ENCODE data around the gene GP1BA. TPM values are rescaled to one million over a fixed set of nuclear protein-coding genes. Genes with fewer than 3 reads are reported as not detected.

Gene GP1BA
- total and polyA plus RNA-seq, 2 of the 8 experiments (the other 6 are each of a cell fraction or from before 2014, with no cell fraction given) = not detected

DNA sequence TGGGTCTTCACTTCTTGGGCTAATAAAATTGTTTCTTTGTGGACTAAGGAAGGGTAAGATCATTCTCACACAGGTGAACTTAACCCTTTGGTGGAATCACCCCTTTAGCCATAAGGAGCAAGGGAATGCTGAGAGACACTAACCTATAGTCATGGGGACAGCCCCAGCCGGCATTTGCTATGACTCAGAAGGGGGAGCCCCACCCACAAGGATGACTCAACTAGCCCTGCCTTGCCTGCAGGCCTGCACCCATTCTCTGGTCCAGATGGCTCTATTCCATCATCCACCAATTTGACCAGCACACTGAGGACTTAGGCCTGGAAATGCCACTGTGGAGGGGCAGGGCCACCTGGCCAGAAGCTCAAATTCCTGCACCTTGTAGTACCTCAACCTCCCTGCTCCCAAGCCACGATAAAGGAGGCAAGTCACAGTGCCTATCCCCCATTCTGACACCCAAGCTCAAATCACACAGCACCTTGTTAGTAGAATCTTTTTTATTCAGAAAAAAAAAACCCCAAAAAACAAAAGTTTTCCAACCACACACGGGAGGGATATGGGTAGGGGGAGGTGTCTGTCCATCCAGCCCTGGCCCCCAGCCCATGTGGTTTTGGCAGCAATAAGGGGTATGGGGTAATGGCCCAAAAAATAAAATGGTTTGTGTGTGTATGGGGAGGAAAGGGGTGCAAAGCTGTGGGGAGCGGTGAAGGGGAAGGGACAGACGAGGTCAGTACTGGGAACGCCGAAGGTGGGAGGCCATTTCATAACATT is 13.3 kb downstream of the GP1BA start:
- H3K79me1 ChIP-seq (ENCODE audit: low read depth, low read length) = peaks cover 2% of the 10 kb centered on the region; the same call in 1 of the 2 replicates
- no peak overlapping the region for H3K4ac ChIP-seq (replicated peaks; ENCODE audit: insufficient read length, low read depth, low read length)
- H2BK12ac ChIP-seq (ENCODE audit: low read depth, low read length) = no peak overlapping the region
- H4K20me1 ChIP-seq (replicated peaks in 1 of 2; ENCODE audit: control insufficient read depth in 1 of 2, insufficient read depth in 2 of 2, low read length in 2 of 2) = peaks cover 16 to 23% of the 10 kb centered on the region in 2 experiments
- H4K5ac ChIP-seq (ENCODE audit: insufficient read length, low read depth, low read length) = no peak overlapping the region
- no peak overlapping the region for H4K91ac ChIP-seq (replicated peaks; ENCODE audit: insufficient read length, low read length)
- H2AFZ ChIP-seq (ENCODE audit: low read length) = no peak overlapping the region
- DNase-seq (ENCODE audit: low read depth in 1 of 2, low spot score in 2 of 2) (peak in 1 of 2 experiments; percentile 58), FAIRE-seq (no peak)
- H4K8ac ChIP-seq (ENCODE audit: extremely low read depth, insufficient read depth, low read length) = no peak overlapping the region
- H3K56ac ChIP-seq (replicated peaks; ENCODE audit: insufficient read length, low read depth, low read length) = no peak overlapping the region
- no peak overlapping the region; the same call in 1 of the 2 replicates for H2BK5ac ChIP-seq (ENCODE audit: low read depth, low read length)
- H3K9me3 ChIP-seq (ENCODE audit: insufficient read depth in 2 of 2, low read depth in 1 of 2, low read length in 1 of 2) = no peaks in the 10 kb centered on the region
- no peaks in the 10 kb centered on the region for H3K27me3 ChIP-seq (replicated peaks in 1 of 4; ENCODE audit: control insufficient read depth in 3 of 4, extremely low read depth in 1 of 4, insufficient read depth in 3 of 4, low read length in 3 of 4)
- H3K23ac ChIP-seq (ENCODE audit: insufficient read length) = no peak overlapping the region
- H2BK120ac ChIP-seq (replicated peaks; ENCODE audit: low read depth, low read length) = no peak overlapping the region
- H3K4me2 ChIP-seq (ENCODE audit: insufficient read depth in 1 of 2, low read depth in 2 of 2, low read length in 2 of 2) = peak overlapping the region; percentile 16 to 95; a peak in 2 of 4 replicates
- H3K23me2 ChIP-seq (ENCODE audit: low read depth, low read length) = peaks cover 21% of the 10 kb centered on the region
- H3K18ac ChIP-seq (ENCODE audit: extremely low read depth, low read length) = no peak overlapping the region
- no peak overlapping the region for H2BK15ac ChIP-seq (ENCODE audit: low read length)
- H3K14ac ChIP-seq (ENCODE audit: insufficient read length) = no peak overlapping the region
- peak overlapping the region; percentile 33; the same call in 1 of the 2 replicates for H3K27ac ChIP-seq (ENCODE audit: low read depth, low read length)
- peaks cover 8 to 42% (median 28%) of the 10 kb centered on the region in 4 experiments for H3K36me3 ChIP-seq (ENCODE audit: control insufficient read depth in 2 of 4, insufficient read depth in 4 of 4, low read length in 3 of 4)
- peaks cover 3 to 10% (median 5%) of the 10 kb centered on the region in 4 experiments; a peak in 6 of 7 replicates for H3K4me1 ChIP-seq (replicated peaks in 1 of 4; ENCODE audit: control insufficient read depth in 3 of 4, insufficient read depth in 4 of 4, low read length in 3 of 4)
- no peak overlapping the region for H2AK5ac ChIP-seq (ENCODE audit: low read depth, low read length)
- peaks cover 8 to 57% of the 10 kb centered on the region in 2 experiments for H3K79me2 ChIP-seq (ENCODE audit: control insufficient read depth in 1 of 2, insufficient read depth in 2 of 2, low read length in 2 of 2)
- CTCF ChIA-PET (ENCODE audit: partially characterized antibody) = interaction anchor here (1.5 kb wide), 1 partner anchor 36 kb away, joined by 5 read pairs; no protein-coding TSS in a partner anchor
- POLR2A ChIA-PET (ENCODE audit: partially characterized antibody) = interaction anchor here (0.7 to 32.4 kb wide), 17 partner anchors 2 to 241 kb away, joined by 3 to 987 read pairs (median 7); partner anchors contain the start of genes C17orf107, CAMTA2, ENO3 and GP1BA
- no peak overlapping the region for H2BK20ac ChIP-seq (ENCODE audit: low read length)
- 81% methylated on average over 7 of the region's 7 CpGs; no CpG with 5 or more reads in 1 of the 2 experiments for WGBS, 2 experiments (ENCODE audit: extremely low coverage in 1 of 2, insufficient coverage in 1 of 2, insufficient read length in 1 of 2, insufficient replicate concordance in 2 of 2, low coverage in 1 of 2, low lambda C conversion rate in 2 of 2, missing lambda C conversion rate in 1 of 2)
- H3K9ac ChIP-seq (replicated peaks in 1 of 4; ENCODE audit: extremely low read depth in 1 of 4, low read depth in 3 of 4, low read length in 3 of 4) = peak overlapping the region in 1 of 4 experiments; percentile 52; a peak in 3 of 7 replicates
- no peak overlapping the region for H3K4me3 ChIP-seq (ENCODE audit: extremely low read depth in 1 of 4, insufficient read depth in 2 of 4, low read depth in 3 of 4, low read length in 4 of 4)
- TF ChIP-seq MAFK (IDR thresholded peaks at IDR 0.05; ENCODE audit: low read depth, low read length) = peak; percentile 17; the same call in 1 of the 2 replicates
- TF ChIP-seq SUZ12 (IDR thresholded peaks at IDR 0.05; ENCODE audit: low read length) = no peak
- TF ChIP-seq, protein P1, sequence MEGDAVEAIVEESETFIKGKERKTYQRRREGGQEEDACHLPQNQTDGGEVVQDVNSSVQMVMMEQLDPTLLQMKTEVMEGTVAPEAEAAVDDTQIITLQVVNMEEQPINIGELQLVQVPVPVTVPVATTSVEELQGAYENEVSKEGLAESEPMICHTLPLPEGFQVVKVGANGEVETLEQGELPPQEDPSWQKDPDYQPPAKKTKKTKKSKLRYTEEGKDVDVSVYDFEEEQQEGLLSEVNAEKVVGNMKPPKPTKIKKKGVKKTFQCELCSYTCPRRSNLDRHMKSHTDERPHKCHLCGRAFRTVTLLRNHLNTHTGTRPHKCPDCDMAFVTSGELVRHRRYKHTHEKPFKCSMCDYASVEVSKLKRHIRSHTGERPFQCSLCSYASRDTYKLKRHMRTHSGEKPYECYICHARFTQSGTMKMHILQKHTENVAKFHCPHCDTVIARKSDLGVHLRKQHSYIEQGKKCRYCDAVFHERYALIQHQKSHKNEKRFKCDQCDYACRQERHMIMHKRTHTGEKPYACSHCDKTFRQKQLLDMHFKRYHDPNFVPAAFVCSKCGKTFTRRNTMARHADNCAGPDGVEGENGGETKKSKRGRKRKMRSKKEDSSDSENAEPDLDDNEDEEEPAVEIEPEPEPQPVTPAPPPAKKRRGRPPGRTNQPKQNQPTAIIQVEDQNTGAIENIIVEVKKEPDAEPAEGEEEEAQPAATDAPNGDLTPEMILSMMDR (IDR thresholded peaks at IDR 0.05; ENCODE audit: control extremely low read depth in 1 of 3, insufficient read depth in 1 of 3, low read depth in 1 of 3, low read length in 3 of 3) = no peak
- TF ChIP-seq, protein P2, sequence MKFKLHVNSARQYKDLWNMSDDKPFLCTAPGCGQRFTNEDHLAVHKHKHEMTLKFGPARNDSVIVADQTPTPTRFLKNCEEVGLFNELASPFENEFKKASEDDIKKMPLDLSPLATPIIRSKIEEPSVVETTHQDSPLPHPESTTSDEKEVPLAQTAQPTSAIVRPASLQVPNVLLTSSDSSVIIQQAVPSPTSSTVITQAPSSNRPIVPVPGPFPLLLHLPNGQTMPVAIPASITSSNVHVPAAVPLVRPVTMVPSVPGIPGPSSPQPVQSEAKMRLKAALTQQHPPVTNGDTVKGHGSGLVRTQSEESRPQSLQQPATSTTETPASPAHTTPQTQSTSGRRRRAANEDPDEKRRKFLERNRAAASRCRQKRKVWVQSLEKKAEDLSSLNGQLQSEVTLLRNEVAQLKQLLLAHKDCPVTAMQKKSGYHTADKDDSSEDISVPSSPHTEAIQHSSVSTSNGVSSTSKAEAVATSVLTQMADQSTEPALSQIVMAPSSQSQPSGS (IDR thresholded peaks at IDR 0.05; ENCODE audit: low read length) = peak; percentile 14; the same call in 1 of the 2 replicates
- TF ChIP-seq RFX5 (IDR thresholded peaks at IDR 0.05; ENCODE audit: borderline replicate concordance, low read depth, low read length) = no peak
- no peak for TF ChIP-seq SRF (IDR thresholded peaks at IDR 0.05; ENCODE audit: low read depth, low read length)
- TF ChIP-seq TCF12 (IDR thresholded peaks at IDR 0.05; ENCODE audit: low read depth, low read length) = no peak
